HG03097 (cell line): Measurements from ENCODE around the gene DOCK10.
"Not testable (repeated sequence)": the region's sequence is repeated elsewhere in the genome, so short reads cannot be mapped to it uniquely, and the experiment has no call there.

Source experiments
- ATAC-seq: cut with Tn5 transposase; IDR thresholded peaks from one replicate; pipeline ENCODE4 v1.9.1; 2021; ENCODE audit not compliant: unreplicated experiment, low FRiP score

DOCK10 gene

GRCh38 chr2:224951723-224952481, 90.4 kb downstream of the DOCK10 start:
- no peak for ATAC-seq

DNA sequence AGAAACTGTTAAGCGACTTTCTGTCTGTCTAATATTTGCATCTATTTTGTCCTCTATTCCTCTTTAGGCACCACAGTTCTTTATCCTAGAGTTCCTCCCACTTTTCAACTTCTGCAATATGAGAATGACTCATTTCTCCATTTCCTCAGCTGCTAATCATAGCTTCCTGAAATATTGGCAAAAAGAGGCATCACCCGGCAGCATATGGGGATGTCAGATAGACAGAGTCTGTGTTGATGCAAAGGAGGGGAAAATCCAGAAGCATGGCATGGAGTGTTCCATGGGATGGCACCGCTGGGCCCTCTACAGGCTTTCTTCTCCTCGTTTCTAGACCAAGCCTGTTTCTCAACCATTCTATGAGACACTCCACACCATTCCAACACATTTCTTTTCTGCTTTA, 93.4 kb downstream of the DOCK10 start:
- no peak for ATAC-seq

- no peak for ATAC-seq
Measured at GRCh38 chr2:224948005-224948404, 94.3 kb downstream of the DOCK10 start.

DNA sequence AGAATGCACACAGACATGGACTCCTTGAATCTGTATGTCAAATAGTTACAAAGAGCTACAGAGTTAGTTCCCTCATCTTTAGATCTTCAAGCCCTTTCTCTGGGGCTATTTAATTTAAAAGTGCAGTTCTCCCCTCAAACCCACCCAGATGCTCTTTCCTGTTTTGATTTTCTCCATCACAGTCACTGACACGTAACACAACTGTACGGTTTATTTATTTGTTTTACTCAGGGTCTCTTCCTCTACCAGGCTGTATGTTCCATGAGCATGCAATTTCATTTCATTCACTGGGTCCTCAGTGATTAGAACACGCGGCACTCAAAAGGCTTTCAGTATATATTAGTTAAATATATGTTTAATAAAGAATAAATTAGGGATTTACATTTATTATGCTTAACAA, 94.7 kb downstream of the DOCK10 start:
- no peak for ATAC-seq

DNA sequence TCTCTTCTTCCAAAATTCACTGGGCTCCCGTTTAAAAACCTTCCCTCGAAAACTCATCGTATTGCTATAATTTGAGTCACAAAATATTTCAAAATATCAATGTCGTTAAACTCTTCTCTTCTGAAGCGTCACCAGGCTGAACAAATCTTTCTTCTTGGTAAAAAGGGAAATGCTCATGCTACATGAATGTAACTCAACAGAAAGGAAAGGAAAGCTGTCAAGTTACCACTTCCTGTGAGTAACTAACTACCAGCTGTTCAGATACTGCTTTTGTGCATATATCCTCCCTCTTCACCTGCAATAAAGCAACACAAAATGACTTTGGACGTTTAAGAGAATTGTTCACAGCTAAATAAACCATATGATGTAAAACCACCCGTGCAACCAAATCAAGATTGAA, 95.4 kb downstream of the DOCK10 start:
- peak; percentile 68 for ATAC-seq

DNA sequence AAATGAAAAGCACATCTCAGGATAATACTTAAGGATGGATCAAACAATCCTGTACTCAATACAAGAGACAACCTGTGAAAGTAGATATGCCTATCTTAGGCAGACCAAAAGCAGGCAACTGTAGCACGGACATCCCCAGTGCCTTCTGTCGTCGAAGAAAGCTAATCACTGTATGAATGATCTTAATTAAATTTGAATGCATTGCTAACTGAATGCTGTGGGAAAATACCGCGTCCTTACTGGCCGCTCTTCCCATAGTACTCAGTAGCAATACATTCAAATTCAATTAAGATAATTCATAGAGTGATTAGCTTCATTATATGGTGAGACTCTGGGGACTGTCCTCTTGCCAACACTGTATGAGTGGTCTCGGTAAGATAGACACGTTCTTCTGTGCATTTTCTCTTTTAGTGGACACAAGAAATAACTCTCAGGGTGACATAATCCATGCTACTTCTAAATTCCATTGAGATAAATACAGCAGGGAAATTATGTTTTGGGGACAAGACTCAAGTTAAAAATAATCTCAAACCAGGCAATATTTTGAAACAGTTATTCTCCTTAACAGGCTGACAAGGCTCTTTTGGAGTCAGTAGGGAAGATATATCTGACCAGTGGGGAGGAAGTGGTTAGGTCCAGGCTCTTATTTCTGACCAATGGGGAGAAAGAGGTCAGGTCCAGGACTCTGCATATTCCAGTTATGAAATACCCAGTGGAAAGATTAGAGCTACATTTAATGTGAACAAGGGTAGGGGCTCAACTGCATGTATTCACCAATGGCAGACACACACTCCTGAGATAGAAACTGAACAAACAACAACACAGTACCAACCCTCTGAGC, 97.3 kb downstream of the DOCK10 start:
- no peak for ATAC-seq

- ATAC-seq: not testable (repeated sequence)
Measured at GRCh38 chr2:224943601-224944041, 98.6 kb downstream of the DOCK10 start.

DNA sequence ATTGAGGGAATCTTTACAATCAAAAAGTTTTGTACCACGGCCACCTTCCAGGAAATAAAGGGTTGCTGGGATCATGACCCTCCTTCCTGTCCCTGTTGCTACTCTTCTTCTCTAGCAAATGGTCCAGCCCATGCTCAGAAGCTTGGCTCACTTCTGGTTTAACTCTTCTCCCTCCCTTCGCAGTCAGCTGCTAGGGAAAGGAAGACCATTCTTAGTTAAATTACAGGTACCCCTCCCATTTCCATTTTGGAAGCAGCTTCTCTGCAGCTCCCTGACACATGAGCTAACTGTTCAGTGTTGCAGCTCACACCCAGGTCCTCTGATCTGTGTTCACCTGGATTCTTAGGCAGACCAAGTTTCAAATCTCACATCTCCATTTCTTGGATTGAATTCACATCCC, 100.3 kb downstream of the DOCK10 start:
- ATAC-seq: no peak

DNA sequence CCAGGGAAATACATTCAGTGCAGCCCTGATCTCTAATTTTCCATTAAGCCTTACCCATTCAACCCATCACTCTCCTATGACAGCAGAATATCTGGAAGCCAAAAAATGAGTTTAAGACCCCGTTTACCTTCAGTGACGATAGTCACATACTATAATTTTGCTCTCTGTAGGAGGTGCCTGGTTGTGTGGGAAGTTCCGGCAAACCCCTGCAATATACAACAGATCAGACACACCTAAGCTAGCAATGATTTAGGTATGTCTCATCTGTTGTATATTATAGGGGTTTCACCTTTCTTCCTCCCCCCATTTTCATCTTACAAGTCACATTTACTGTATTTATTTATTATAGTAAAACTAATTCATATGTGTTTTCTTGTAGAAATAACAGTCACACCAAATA, 101.7 kb downstream of the DOCK10 start:
- ATAC-seq: no peak

DNA sequence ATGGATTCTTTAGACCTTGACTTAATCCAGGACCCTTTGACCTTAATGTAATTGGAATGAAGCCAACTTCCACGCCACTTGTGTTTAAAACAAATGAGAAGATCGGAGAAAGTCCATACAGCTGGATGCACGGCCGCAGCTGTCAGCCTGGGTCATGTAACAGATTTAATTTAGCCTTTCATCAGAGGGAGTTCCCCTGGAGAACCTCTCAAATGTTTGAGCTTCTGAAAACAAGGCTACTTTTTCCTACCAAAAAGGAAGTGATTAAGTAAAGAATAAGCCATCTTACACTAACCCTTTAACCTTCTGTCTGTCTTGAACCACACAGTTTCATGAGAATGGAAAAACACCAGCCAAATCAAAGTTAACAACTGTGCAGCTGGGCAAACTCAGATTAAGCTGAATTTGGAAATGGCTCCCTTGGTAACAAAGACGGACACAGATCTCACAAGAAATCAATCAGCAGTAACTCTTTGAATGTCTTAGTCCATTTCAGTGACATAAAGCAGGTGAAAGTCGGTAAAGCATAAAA, 103.6 kb downstream of the DOCK10 start:
- ATAC-seq: peak; percentile 42

DNA sequence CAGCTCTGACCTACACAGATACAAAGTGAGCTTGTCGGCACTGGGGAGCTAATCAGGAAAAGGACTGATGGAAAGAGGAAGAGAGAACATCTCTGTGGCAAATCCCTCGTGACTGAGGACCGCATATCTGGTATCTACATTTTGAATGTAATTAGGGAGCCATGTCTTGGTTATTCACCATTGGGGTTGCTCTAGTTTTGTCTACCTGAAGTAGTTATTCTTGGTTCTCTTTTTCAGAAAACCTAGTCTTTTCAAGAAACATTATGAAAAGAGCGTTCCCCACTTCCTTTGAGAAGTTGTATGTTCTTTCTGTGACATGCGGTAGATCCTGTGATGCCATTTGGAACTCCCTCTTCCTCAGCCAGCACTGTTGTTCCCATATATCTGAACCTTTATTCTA, 104.4 kb downstream of the DOCK10 start:
- peak; percentile 87 for ATAC-seq

DNA sequence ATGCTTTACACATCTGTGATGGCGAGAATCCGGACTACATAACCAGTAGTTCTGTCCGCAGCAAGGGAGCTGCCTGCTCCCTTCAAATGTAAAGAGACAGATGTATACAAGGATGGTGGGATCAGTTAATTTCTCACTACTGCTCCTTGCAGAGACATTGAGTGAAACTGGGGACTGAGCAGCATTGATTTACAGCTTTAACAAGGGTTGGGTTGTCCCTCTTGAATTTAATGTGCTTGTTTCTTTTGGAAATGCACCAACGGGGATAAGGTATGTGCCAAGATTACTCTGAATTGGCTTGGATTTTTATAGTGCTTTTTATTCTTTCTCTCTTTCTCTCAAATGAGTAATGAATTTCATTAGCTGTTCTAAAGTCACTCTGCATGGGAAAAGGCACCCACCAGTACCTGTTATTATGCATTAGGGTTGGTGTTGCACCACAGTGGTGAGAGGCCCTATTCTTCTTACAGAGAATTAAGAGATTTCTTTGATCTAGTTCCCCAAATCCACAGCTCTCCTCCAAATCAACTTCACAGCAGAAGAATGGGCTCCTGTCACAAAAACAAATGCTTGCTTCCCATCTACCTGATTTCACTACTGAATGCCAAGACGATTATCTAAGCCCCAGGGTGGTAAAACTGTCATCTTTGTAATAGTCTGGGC, 107.6 kb downstream of the DOCK10 start:
- no peak for ATAC-seq

- ATAC-seq: no peak
Measured at GRCh38 chr2:224933431-224933830, 108.8 kb downstream of the DOCK10 start.

DNA sequence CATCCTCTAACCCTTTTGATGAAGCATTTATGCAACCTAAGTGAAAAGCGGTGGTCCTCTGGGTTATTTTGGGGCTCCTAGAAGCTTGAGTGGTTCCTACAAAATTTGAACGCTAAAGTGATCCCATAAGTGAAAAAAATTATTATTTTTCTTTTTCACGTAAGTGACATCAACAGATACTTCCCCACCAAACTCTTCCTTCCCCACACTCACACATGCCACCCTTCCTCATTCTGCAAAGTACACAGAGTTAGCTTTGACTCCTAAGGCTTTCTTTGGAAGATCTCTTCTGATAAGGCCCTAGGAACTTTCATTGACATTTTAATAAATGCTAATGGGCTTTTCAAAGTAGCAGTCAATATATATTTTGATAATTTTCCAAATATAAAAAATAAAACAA, 109.7 kb downstream of the DOCK10 start:
- no peak for ATAC-seq

- ATAC-seq: no peak
Measured at GRCh38 chr2:224931956-224932355, 110.3 kb downstream of the DOCK10 start.

DNA sequence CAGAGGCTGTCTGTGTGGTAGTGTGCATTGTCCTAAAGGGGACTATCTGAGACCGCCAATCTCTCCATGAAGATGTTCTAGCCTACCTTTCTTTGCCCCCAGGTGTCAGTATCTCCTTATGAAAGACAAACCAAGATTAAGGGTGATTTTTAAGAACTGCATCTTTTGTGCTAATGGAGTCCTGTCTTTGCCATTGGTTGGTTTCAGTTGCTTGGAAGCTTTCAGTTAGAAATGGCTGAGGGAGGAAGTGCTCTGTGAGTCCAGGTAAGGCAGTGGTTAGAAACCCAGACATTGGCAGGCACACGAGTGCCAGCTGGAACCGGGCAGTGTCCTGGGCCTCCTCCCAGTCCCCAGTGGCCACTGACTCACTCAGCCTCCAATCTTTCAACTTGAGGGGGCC, 111.3 kb downstream of the DOCK10 start:
- no peak for ATAC-seq

DNA sequence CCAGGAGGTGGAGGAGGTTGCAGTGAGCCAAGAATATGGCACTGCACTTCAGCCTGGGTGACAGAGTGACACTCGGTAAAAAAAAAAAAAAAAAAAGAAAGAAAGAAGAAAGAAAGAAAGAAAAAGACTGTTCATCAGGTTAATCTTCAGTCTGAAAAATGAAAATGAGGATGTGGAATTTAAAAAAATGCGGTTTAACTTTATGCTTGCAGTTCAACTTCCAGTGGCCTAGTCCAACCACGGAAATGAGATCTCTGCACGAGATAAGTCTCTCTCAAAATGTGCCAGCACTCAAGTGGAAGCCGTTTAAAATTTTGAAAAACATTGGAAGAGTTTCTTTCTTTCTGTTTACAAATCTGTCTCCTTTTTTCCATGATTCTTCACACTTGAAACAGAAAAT, 112.1 kb downstream of the DOCK10 start:
- no peak for ATAC-seq

GRCh38 chr2:224929512-224929911, 112.8 kb downstream of the DOCK10 start:
- no peak for ATAC-seq

GRCh38 chr2:224927646-224928173, 114.6 kb downstream of the DOCK10 start:
- no peak for ATAC-seq

GRCh38 chr2:224927011-224927410, 115.3 kb downstream of the DOCK10 start:
- no peak for ATAC-seq

GRCh38 chr2:224925810-224926100, 116.5 kb downstream of the DOCK10 start:
- ATAC-seq: peak; percentile 7
